D721Med (cell line): ENCODE measurements around the gene NELFB.

Experiments used
- DNase-seq: peaks from one replicate; pipeline ENCODE4 v3.0.0; 2011; ENCODE audit warnings: low spot score; ENCODE audit not compliant: insufficient read length
- FAIRE-seq: peaks from 2 replicates; lab custom pipeline; 2011; peaks lifted over from hg19 to GRCh38; lab: Jason Lieb, UNC
- CTCF ChIP-seq: IDR thresholded peaks from 2 replicates; pipeline ENCODE4 v1.5.1; 2012; ENCODE audit warnings: mild to moderate bottlenecking, control low read depth; ENCODE audit not compliant: insufficient read depth; ENCODE audit errors: missing control alignments

Gene NELFB

DNA sequence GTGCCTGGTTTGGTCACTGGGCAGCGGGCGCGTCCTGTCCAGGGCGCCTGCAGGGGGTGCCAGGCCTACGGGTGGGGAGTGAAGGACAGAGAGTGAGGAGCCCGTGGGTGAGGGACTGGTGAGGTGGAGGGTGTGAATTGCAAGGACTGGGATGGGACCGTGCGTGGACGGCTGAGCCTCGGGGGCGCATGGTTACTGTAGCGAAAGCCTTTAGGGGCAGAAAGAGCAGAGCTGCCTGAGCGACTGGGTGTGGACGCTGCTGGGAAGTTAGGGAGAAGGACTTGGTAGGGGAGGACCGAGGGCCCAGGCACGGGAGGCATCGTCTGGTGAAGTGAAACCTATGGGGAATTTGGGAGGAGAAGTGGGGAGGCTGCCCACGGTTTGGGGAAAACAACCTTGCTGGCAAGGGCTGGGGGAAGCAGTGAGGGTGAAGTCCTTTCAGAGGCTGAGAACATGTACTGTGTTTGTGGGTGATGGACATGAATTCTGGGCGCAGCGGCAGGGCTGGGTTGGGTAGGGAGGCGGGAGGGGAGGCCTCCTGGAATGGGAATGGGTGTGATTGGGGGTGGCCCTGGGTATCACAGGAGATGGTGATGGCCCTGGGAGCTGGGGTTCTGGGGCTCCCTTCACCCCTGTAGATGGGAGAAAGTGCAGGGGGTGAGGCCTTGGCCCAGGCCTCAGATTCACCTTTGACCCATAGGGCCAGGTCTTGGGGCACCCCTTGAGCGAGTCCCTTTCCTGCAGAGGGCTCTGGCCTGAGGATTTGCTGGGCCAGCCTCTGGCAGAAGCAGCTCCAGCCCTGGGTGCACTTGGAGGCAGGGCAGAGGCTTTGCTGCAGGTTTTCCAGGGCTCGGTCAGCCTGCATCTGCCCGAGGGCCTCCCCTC is 20.7 kb downstream of the NELFB start:
- no peak for DNase-seq
- no peak for FAIRE-seq
- no peak for TF ChIP-seq CTCF

GRCh38 chr9:137276473-137277328 is 21.6 kb downstream of the NELFB start:
- FAIRE-seq (no peak), DNase-seq (no peak)
- TF ChIP-seq CTCF: no peak

- TF ChIP-seq CTCF: no peak
- DNase-seq (no peak), FAIRE-seq (no peak)
These were observed 22.4 kb downstream of the NELFB start, which contains the start of gene TOR4A for GRCh38 chr9:137277329-137278041. Gene TOR4A, plus strand, starts transcription at chr9:137277726. Its CDS starts 964 bp downstream, at chr9:137278690.

DNA sequence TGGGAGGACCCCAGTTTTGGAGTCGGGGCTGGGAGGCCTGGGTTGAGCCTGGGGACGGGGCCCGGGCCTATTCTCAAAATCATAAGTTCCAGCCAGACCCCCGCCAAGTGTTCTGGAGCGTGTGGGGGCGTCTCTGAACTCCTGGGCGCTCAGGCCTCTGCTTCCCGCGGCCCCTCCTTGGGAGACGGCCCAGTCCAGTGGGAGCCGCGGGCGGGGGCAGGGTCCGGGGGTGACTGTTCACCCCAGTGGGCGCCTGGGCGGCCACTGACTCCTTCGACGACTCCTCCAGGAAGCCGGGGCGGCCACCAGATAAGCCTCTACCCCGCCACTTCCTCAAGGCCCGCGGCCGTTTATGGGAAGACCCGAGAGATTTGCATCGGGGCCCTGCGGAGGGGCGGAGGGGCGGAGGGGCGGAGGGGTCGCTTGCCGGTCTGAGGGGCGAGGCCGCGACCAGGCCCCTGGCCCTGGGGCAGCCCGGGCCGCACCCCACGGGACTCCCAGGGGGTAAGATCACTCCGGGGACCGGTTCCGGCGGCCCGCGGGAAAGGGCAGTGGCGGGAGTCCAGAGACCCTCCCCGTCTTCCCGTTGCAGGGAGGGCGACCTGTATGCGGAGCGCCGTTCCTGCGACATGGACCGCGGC is 23.1 kb downstream of the NELFB start:
- no peak for DNase-seq
- FAIRE-seq: no peak
- no peak for TF ChIP-seq CTCF

DNA sequence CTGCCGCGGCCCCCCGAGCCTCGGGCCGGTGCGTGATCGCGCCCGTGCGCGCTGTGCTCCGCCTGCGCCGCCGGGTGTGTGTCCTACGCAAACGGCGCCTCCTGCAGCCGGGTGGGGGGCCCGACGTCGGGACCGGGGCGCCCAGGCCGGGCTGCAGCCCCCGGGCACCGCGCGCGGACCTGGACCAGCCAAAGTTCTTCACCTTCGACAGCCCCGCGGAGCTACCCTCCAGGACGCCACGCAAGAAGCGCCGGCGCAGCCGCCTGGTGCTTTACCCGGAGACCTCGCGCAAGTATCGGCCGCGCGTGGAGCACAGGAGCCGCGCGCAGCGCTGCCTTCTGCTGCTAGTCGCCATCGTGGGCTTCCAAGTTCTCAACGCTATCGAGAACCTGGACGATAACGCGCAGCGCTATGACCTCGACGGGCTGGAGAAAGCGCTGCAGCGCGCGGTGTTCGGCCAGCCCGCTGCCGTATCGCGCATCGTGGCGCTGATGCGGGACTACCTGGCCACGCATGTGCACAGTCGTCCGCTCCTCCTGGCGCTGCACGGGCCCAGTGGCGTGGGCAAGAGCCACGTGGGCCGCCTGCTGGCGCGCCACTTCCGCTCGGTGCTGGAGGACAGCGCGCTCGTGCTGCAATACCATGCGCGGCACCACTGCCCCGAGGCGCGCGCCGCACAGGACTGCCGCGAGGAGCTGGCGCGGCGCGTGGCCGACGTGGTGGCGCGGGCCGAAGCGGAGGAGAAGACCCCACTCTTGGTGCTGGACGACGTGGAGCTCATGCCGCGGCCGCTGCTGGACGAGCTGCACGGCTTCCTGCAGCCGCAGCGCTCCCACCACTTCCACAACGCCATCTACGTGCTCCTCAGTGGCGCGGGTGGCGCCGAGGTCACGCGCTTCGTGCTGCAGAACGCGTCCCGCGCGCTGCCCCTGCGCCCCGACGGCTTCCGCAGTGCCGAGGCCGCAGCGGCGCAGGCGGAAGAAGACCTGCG is 23.9 kb downstream of the NELFB start:
- DNase-seq (no peak), FAIRE-seq (no peak)
- TF ChIP-seq CTCF: no peak
